Measurements from ENCODE around the gene KRT38. TPM values are rescaled to one million over a fixed set of nuclear protein-coding genes. Genes with fewer than 3 reads are reported as not detected.

Gene KRT38
- total and polyA plus RNA-seq, 2 donors, result 0.38 to 7.9 TPM

DNA sequence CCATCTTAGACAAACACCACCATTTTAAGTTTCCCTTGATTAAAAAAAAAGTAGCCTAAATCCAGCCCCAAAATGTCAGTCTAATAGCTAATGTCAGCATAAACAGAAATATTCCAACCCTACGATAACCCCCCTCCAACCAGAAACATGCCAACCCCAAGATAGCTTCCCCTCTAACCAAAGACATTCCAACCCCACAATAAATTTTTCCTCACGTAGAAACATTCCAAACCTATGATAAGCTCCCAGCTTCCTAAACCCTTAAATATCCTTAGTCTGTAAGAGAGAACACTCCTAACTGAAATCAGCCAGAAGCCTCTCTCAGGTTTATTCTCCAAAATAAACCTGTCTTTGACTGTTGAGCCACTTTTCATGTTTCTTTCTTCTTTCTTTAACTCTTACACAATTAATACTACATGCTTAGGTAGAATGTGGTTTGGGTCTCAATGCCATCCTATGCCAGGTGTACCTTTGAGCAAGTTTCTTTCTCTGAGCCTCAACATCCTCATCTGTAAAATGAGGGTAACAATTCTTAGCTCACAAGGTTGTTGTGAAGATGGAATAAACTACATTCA, 10.5 kb upstream of the KRT38 start:
- H3K9me3 ChIP-seq (ENCODE audit: control insufficient read depth in 2 of 2, insufficient read depth in 1 of 2, low read length in 1 of 2), result no peaks in the 10 kb centered on the region
- no peak for DNase-seq (ENCODE audit: low read depth in 6 of 9, low spot score in 9 of 9)
- 95% methylated on average over 2 of the region's 2 CpGs for WGBS
- H3K27ac ChIP-seq (ENCODE audit: low read depth in 1 of 2, low read length in 1 of 2), result no peak overlapping the region
- H3K4me3 ChIP-seq (ENCODE audit: low read length in 2 of 2), result no peak overlapping the region
- peaks cover 0 to 1% of the 10 kb centered on the region in 2 donors for H3K4me1 ChIP-seq (ENCODE audit: control insufficient read depth in 2 of 2, insufficient read depth in 2 of 2, low read length in 2 of 2)
- H3K27me3 ChIP-seq (ENCODE audit: control insufficient read depth in 2 of 2, insufficient read depth in 1 of 2, low read length in 1 of 2), result peaks cover 0 to 2% of the 10 kb centered on the region in 2 donors
- no peaks in the 10 kb centered on the region for H3K36me3 ChIP-seq (ENCODE audit: control insufficient read depth in 2 of 2, insufficient read depth in 2 of 2, low read length in 1 of 2)

GRCh38 chr17:41449008-41449407, 8.2 kb upstream of the KRT38 start:
- no peak for DNase-seq (ENCODE audit: low read depth in 6 of 9, low spot score in 9 of 9)

DNA sequence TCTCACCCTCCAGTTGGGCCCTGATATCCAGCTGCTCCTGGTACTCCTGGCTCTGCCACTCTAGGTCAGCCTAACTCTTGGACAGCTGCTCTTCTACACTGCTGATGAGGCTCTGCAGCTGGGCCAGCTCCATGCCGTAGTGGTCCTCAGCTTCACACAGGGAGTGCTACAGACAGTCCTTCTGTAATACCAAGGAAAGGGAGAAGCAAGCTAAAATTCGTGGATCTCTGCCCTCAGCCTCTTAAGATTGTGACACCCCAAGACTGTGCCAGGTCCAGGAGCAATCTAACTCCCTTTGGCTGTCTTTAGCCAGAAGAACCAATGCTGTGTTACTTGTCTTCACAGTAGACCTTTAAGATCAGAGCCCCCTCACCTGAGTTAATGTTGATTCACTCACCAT, 7.7 kb upstream of the KRT38 start:
- no peaks in the 10 kb centered on the region for H3K4me1 ChIP-seq (ENCODE audit: control insufficient read depth in 2 of 2, insufficient read depth in 2 of 2, low read length in 2 of 2)
- no peak overlapping the region for H3K27ac ChIP-seq (ENCODE audit: low read depth in 1 of 2, low read length in 1 of 2)
- DNase-seq (ENCODE audit: low read depth in 6 of 9, low spot score in 9 of 9), result no peak
- H3K36me3 ChIP-seq (ENCODE audit: control insufficient read depth in 2 of 2, insufficient read depth in 2 of 2, low read length in 1 of 2), result no peaks in the 10 kb centered on the region
- H3K4me3 ChIP-seq (ENCODE audit: low read length in 2 of 2), result no peak overlapping the region
- H3K27me3 ChIP-seq (ENCODE audit: control insufficient read depth in 2 of 2, insufficient read depth in 1 of 2, low read length in 1 of 2), result no peaks in the 10 kb centered on the region
- WGBS, result 48% methylated on average over 2 of the region's 2 CpGs
- no peaks in the 10 kb centered on the region for H3K9me3 ChIP-seq (ENCODE audit: control insufficient read depth in 2 of 2, insufficient read depth in 1 of 2, low read length in 1 of 2)

More at GRCh38 chr17:41449008-41449407, 8.2 kb upstream of the KRT38 start:
- Histone ChIP-seq H3K4me3 (ENCODE audit: low read length in 2 of 2) (no peak overlapping the region), H3K27me3 (ENCODE audit: control insufficient read depth in 2 of 2, insufficient read depth in 1 of 2, low read length in 1 of 2) (peaks cover 0 to 2% of the 10 kb centered on the region in 2 donors), H3K36me3 (ENCODE audit: control insufficient read depth in 2 of 2, insufficient read depth in 2 of 2, low read length in 1 of 2) (no peaks in the 10 kb centered on the region), H3K4me1 (ENCODE audit: control insufficient read depth in 2 of 2, insufficient read depth in 2 of 2, low read length in 2 of 2) (no peaks in the 10 kb centered on the region), H3K27ac (ENCODE audit: low read depth in 1 of 2, low read length in 1 of 2) (no peak overlapping the region), H3K9me3 (ENCODE audit: control insufficient read depth in 2 of 2, insufficient read depth in 1 of 2, low read length in 1 of 2) (no peaks in the 10 kb centered on the region)
- 91% methylated on average over 6 of the region's 6 CpGs for WGBS

- DNase-seq (ENCODE audit: low read depth in 6 of 9, low spot score in 9 of 9), result no peak
- Histone ChIP-seq H3K4me1 (ENCODE audit: control insufficient read depth in 2 of 2, insufficient read depth in 2 of 2, low read length in 2 of 2) (no peaks in the 10 kb centered on the region), H3K36me3 (ENCODE audit: control insufficient read depth in 2 of 2, insufficient read depth in 2 of 2, low read length in 1 of 2) (no peaks in the 10 kb centered on the region), H3K27ac (ENCODE audit: low read depth in 1 of 2, low read length in 1 of 2) (no peak overlapping the region), H3K4me3 (ENCODE audit: low read length in 2 of 2) (no peak overlapping the region), H3K9me3 (ENCODE audit: control insufficient read depth in 2 of 2, insufficient read depth in 1 of 2, low read length in 1 of 2) (no peaks in the 10 kb centered on the region), H3K27me3 (ENCODE audit: control insufficient read depth in 2 of 2, insufficient read depth in 1 of 2, low read length in 1 of 2) (no peaks in the 10 kb centered on the region)
- 90% methylated on average over 2 of the region's 2 CpGs for WGBS
These were observed 6.0 kb upstream of the KRT38 start for GRCh38 chr17:41446806-41447205.

DNA sequence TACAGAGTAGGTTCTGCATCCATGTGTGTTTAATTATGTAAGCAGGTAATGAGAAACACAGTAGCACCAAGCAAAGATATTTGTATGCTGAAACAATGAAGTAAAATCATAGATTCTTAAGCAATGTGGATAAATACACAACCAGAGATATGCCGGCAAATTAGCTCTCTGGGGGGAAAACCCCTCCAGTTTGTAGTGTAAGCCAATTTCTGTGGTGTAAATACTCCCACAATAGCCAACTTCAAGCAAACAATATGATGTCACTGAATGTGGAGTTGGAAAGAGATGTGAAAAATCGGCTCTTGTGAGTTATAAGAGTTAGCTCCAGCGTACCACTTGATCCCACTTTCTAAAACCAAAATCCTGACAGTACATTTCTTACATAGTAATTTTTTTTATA, 3.9 kb upstream of the KRT38 start:
- Histone ChIP-seq H3K27ac (ENCODE audit: low read depth in 1 of 2, low read length in 1 of 2) (no peak overlapping the region), H3K36me3 (ENCODE audit: control insufficient read depth in 2 of 2, insufficient read depth in 2 of 2, low read length in 1 of 2) (no peaks in the 10 kb centered on the region), H3K4me1 (ENCODE audit: control insufficient read depth in 2 of 2, insufficient read depth in 2 of 2, low read length in 2 of 2) (no peaks in the 10 kb centered on the region), H3K9me3 (ENCODE audit: control insufficient read depth in 2 of 2, insufficient read depth in 1 of 2, low read length in 1 of 2) (no peaks in the 10 kb centered on the region), H3K4me3 (ENCODE audit: low read length in 2 of 2) (no peak overlapping the region), H3K27me3 (ENCODE audit: control insufficient read depth in 2 of 2, insufficient read depth in 1 of 2, low read length in 1 of 2) (no peaks in the 10 kb centered on the region)
- no peak for DNase-seq (ENCODE audit: low read depth in 6 of 9, low spot score in 9 of 9)
- WGBS, result 78% methylated on average over 3 of the region's 3 CpGs

- Histone ChIP-seq H3K9me3 (ENCODE audit: control insufficient read depth in 2 of 2, insufficient read depth in 1 of 2, low read length in 1 of 2) (no peaks in the 10 kb centered on the region), H3K4me1 (ENCODE audit: control insufficient read depth in 2 of 2, insufficient read depth in 2 of 2, low read length in 2 of 2) (no peaks in the 10 kb centered on the region), H3K27me3 (ENCODE audit: control insufficient read depth in 2 of 2, insufficient read depth in 1 of 2, low read length in 1 of 2) (no peaks in the 10 kb centered on the region), H3K4me3 (ENCODE audit: low read length in 2 of 2) (no peak overlapping the region), H3K27ac (ENCODE audit: low read depth in 1 of 2, low read length in 1 of 2) (no peak overlapping the region), H3K36me3 (ENCODE audit: control insufficient read depth in 2 of 2, insufficient read depth in 2 of 2, low read length in 1 of 2) (no peaks in the 10 kb centered on the region)
- 86% methylated on average over 1 of the region's 1 CpG for WGBS
- DNase-seq (ENCODE audit: low read depth in 6 of 9, low spot score in 9 of 9), result no peak
These were observed 3.4 kb upstream of the KRT38 start for GRCh38 chr17:41444186-41444585.

- no peak for DNase-seq (ENCODE audit: low read depth in 6 of 9, low spot score in 9 of 9)
- 92% methylated on average over 4 of the region's 4 CpGs for WGBS
- no peaks in the 10 kb centered on the region for H3K9me3 ChIP-seq (ENCODE audit: control insufficient read depth in 2 of 2, insufficient read depth in 1 of 2, low read length in 1 of 2)
- H3K4me3 ChIP-seq (ENCODE audit: low read length in 2 of 2), result no peak overlapping the region
- H3K36me3 ChIP-seq (ENCODE audit: control insufficient read depth in 2 of 2, insufficient read depth in 2 of 2, low read length in 1 of 2), result no peaks in the 10 kb centered on the region
- no peak overlapping the region for H3K27ac ChIP-seq (ENCODE audit: low read depth in 1 of 2, low read length in 1 of 2)
- no peaks in the 10 kb centered on the region for H3K4me1 ChIP-seq (ENCODE audit: control insufficient read depth in 2 of 2, insufficient read depth in 2 of 2, low read length in 2 of 2)
- no peaks in the 10 kb centered on the region for H3K27me3 ChIP-seq (ENCODE audit: control insufficient read depth in 2 of 2, insufficient read depth in 1 of 2, low read length in 1 of 2)
These were observed 2.0 kb upstream of the KRT38 start for GRCh38 chr17:41442739-41443138.

DNA sequence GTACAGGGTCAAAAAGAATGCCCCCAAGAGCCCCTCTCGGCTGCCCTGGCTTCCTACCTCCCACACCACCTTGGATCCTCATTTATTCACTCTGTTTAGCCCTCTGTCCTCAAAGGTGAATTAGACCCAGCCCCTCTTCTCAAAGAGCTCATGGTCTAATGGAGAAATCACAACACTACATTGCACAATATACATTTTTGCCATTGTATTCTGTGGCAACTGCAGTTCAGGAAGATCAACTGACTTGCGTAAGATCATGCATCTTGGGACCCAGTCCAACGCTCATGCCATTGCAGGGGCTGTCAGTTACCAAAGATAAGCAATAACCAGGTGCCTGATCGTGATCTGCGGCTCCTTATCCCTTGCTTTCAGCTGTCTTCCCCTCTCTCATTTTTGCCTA, 1.4 kb downstream of the KRT38 start:
- Histone ChIP-seq H3K9me3 (ENCODE audit: control insufficient read depth in 2 of 2, insufficient read depth in 1 of 2, low read length in 1 of 2) (no peaks in the 10 kb centered on the region), H3K4me3 (ENCODE audit: low read length in 2 of 2) (no peak overlapping the region), H3K36me3 (ENCODE audit: control insufficient read depth in 2 of 2, insufficient read depth in 2 of 2, low read length in 1 of 2) (no peaks in the 10 kb centered on the region), H3K27me3 (ENCODE audit: control insufficient read depth in 2 of 2, insufficient read depth in 1 of 2, low read length in 1 of 2) (no peaks in the 10 kb centered on the region), H3K27ac (ENCODE audit: low read depth in 1 of 2, low read length in 1 of 2) (no peak overlapping the region), H3K4me1 (ENCODE audit: control insufficient read depth in 2 of 2, insufficient read depth in 2 of 2, low read length in 2 of 2) (no peaks in the 10 kb centered on the region)
- WGBS, result 71% methylated on average over 5 of the region's 5 CpGs
- DNase-seq (ENCODE audit: low read depth in 6 of 9, low spot score in 9 of 9), result no peak

- 94% methylated on average over 9 of the region's 9 CpGs for WGBS
- Histone ChIP-seq H3K36me3 (ENCODE audit: control insufficient read depth in 2 of 2, insufficient read depth in 2 of 2, low read length in 1 of 2) (no peaks in the 10 kb centered on the region), H3K27me3 (ENCODE audit: control insufficient read depth in 2 of 2, insufficient read depth in 1 of 2, low read length in 1 of 2) (no peaks in the 10 kb centered on the region), H3K4me3 (ENCODE audit: low read length in 2 of 2) (no peak overlapping the region), H3K9me3 (ENCODE audit: control insufficient read depth in 2 of 2, insufficient read depth in 1 of 2, low read length in 1 of 2) (no peaks in the 10 kb centered on the region), H3K4me1 (ENCODE audit: control insufficient read depth in 2 of 2, insufficient read depth in 2 of 2, low read length in 2 of 2) (no peaks in the 10 kb centered on the region), H3K27ac (ENCODE audit: low read depth in 1 of 2, low read length in 1 of 2) (no peak overlapping the region)
- no peak for DNase-seq (ENCODE audit: low read depth in 6 of 9, low spot score in 9 of 9)
These were observed 3.0 kb downstream of the KRT38 start for GRCh38 chr17:41437769-41438168.

DNA sequence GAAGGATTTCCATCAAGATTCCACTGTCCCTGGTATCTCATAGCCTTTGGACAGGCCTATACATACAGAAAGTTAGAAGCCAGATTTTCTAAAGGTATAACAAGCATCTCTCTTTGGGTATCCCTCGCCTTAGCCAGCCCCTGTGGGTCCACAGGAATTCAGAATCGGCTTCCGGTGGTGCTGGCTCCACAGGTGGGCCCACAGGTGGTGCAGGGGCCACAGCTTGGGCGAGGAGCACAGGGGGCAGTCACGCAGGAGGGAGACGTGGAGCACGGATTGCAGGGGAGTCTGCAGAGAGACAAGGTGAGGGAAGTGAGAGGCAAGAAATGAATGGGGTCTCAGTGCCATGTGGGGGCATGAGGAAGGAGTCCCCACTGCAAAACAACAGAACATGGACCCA, 3.5 kb downstream of the KRT38 start:
- H3K27me3 ChIP-seq (ENCODE audit: control insufficient read depth in 2 of 2, insufficient read depth in 1 of 2, low read length in 1 of 2), result no peaks in the 10 kb centered on the region
- no peaks in the 10 kb centered on the region for H3K36me3 ChIP-seq (ENCODE audit: control insufficient read depth in 2 of 2, insufficient read depth in 2 of 2, low read length in 1 of 2)
- no peaks in the 10 kb centered on the region for H3K4me1 ChIP-seq (ENCODE audit: control insufficient read depth in 2 of 2, insufficient read depth in 2 of 2, low read length in 2 of 2)
- DNase-seq (ENCODE audit: low read depth in 6 of 9, low spot score in 9 of 9), result no peak
- no peaks in the 10 kb centered on the region for H3K9me3 ChIP-seq (ENCODE audit: control insufficient read depth in 2 of 2, insufficient read depth in 1 of 2, low read length in 1 of 2)
- 84% methylated on average over 7 of the region's 7 CpGs for WGBS
- H3K27ac ChIP-seq (ENCODE audit: low read depth in 1 of 2, low read length in 1 of 2), result no peak overlapping the region
- no peak overlapping the region for H3K4me3 ChIP-seq (ENCODE audit: low read length in 2 of 2)
